SJCRH30 (cell line): ENCODE data around the gene EIF3F. TPM values are rescaled to one million over a fixed set of nuclear protein-coding genes. Genes with fewer than 3 reads are reported as not detected.

Experiments
- total RNA-seq: library from RNA; depleted of rRNA; stranded (reverse); fragments of >200 nt; shearing (Covaris generic); gene quantifications from 2 replicates; pipeline ENCODE4 v1.2.3, GENCODE V29; 2014; rRNA removed

The EIF3F gene
- total RNA-seq, 1 experiment from 2014 or later: 370 TPM

Other genes starting within 250 kb of the EIF3F start
- gene OR5P2, start 190.4 kb upstream of the EIF3F start, total RNA-seq: not detected in 2 replicates
- not detected in 2 replicates for gene OR5P3, start 156.5 kb upstream of the EIF3F start, total RNA-seq
- not detected in 2 replicates for gene OR10A6, start 56.1 kb upstream of the EIF3F start, total RNA-seq
- gene OR10A3, start 45.6 kb upstream of the EIF3F start, total RNA-seq: not detected in 2 replicates
- gene NLRP10, start 21.9 kb upstream of the EIF3F start, total RNA-seq: not detected in 2 replicates
- 18.3 and 18.9 TPM in 2 replicates for gene TUB, start 93.9 kb downstream of the EIF3F start, total RNA-seq
- not detected in 2 replicates for gene RIC3, start 181.7 kb downstream of the EIF3F start, total RNA-seq